Trophoblast cell (in vitro differentiated cells and primary cell): ENCODE results near the gene BPGM.

Experiments used
- DNase-seq, 2 donors: peaks; one replicate each; pipeline ENCODE4 v3.0.0-alpha.2; 2016
- H2AFZ ChIP-seq: 2 replicates; pipeline ENCODE4 v1.6.1; 2013; ENCODE audit warnings: low read length, moderate library complexity, mild to moderate bottlenecking; ENCODE audit not compliant: insufficient read depth, poor library complexity
- H2AK5ac ChIP-seq: 2 replicates; pipeline ENCODE4 v1.6.1; 2013; ENCODE audit warnings: mild to moderate bottlenecking, low read length
- H2BK120ac ChIP-seq: 2 replicates; pipeline ENCODE4 v1.6.1; 2013; ENCODE audit warnings: low read length, mild to moderate bottlenecking, moderate library complexity; ENCODE audit not compliant: insufficient read depth, poor library complexity
- H2BK12ac ChIP-seq: 2 replicates; pipeline ENCODE4 v1.6.1; 2013; ENCODE audit warnings: mild to moderate bottlenecking, low read length, moderate library complexity
- H2BK5ac ChIP-seq: 2 replicates; pipeline ENCODE4 v1.6.1; 2013; ENCODE audit warnings: low read length, low read depth, moderate library complexity, mild to moderate bottlenecking; ENCODE audit not compliant: poor library complexity
- H3K14ac ChIP-seq: 2 replicates; pipeline ENCODE4 v1.6.1; 2013; ENCODE audit warnings: mild to moderate bottlenecking, low read length
- H3K18ac ChIP-seq: 2 replicates; pipeline ENCODE4 v1.6.1; 2013; ENCODE audit warnings: mild to moderate bottlenecking, low read length
- H3K23ac ChIP-seq: 2 replicates; pipeline ENCODE4 v1.6.1; 2013; ENCODE audit warnings: low read length
- H3K27ac ChIP-seq: 2 replicates; pipeline ENCODE4 v1.5.1; 2013; ENCODE audit warnings: low read depth, mild to moderate bottlenecking, inconsistent platforms, low read length, moderate library complexity
- H3K27me3 ChIP-seq: 2 replicates; pipeline ENCODE4 v1.6.1; 2013; ENCODE audit warnings: inconsistent platforms, mild to moderate bottlenecking, low read length, moderate library complexity; ENCODE audit not compliant: insufficient read depth
- H3K36me3 ChIP-seq, 2 experiments: 1 replicate in 1 of 2; 2 replicates in 1 of 2; pipeline ENCODE4 v1.6.1; 2013; ENCODE audit warnings: low read length in 2 of 2, mild to moderate bottlenecking in 2 of 2, moderate library complexity in 1 of 2; ENCODE audit not compliant: insufficient read depth in 2 of 2, control insufficient read depth in 1 of 2
- H3K4ac ChIP-seq: 2 replicates; pipeline ENCODE4 v1.6.1; 2013; ENCODE audit warnings: low read depth, mild to moderate bottlenecking, low read length, moderate library complexity
- H3K4me1 ChIP-seq, 2 experiments: 1 replicate in 1 of 2; 2 replicates in 1 of 2; pipeline ENCODE4 v1.6.1; 2013; ENCODE audit warnings: low read length in 2 of 2, mild to moderate bottlenecking in 2 of 2, moderate library complexity in 1 of 2; ENCODE audit not compliant: insufficient read depth in 2 of 2, control insufficient read depth in 1 of 2
- H3K4me2 ChIP-seq: 2 replicates; pipeline ENCODE4 v1.6.1; 2013; ENCODE audit warnings: inconsistent platforms, mild to moderate bottlenecking, low read length, moderate library complexity
- H3K4me3 ChIP-seq: 2 replicates; pipeline ENCODE4 v1.5.1; 2013; ENCODE audit warnings: mild to moderate bottlenecking, low read depth, low read length, inconsistent platforms
- H3K79me1 ChIP-seq: one replicate; pipeline ENCODE4 v1.6.1; 2013; ENCODE audit warnings: low read length
- H3K79me2 ChIP-seq: 2 replicates; pipeline ENCODE4 v1.6.1; 2013; ENCODE audit warnings: low read length, mild to moderate bottlenecking; ENCODE audit not compliant: control insufficient read depth, insufficient read depth, poor library complexity
- H3K9ac ChIP-seq: 2 replicates; pipeline ENCODE4 v1.6.1; 2013; ENCODE audit warnings: mild to moderate bottlenecking, low read length
- H3K9me3 ChIP-seq: 2 replicates; pipeline ENCODE4 v1.6.1; 2013; ENCODE audit warnings: low read depth, mild to moderate bottlenecking, control low read depth, inconsistent platforms, low read length; ENCODE audit not compliant: insufficient read depth
- H4K12ac ChIP-seq: 2 replicates; pipeline ENCODE4 v1.6.1; 2013; ENCODE audit warnings: low read depth, mild to moderate bottlenecking, low read length, moderate library complexity
- H4K8ac ChIP-seq: 2 replicates; pipeline ENCODE4 v1.6.1; 2013; ENCODE audit warnings: low read depth, mild to moderate bottlenecking, low read length, moderate library complexity
- H4K91ac ChIP-seq: one replicate; pipeline ENCODE4 v1.6.1; 2013; ENCODE audit warnings: low read depth, mild to moderate bottlenecking, low read length, moderate library complexity
- WGBS: extraction: QIAGEN DNeasy Blood & Tissue Kit; methylation state at CpG from one replicate; pipeline ENCODE4 v1.1.7; 2013; ENCODE audit warnings: missing lambda C conversion rate; ENCODE audit not compliant: insufficient read length, insufficient coverage; ENCODE audit errors: extremely low coverage; 5-methylcytosine and 5-hydroxymethylcytosine counted together

BPGM gene

GRCh38 chr7:134649226-134649775, 2.6 kb downstream of the BPGM start:
- Histone ChIP-seq H4K12ac (no peak overlapping the region), H3K23ac (no peak overlapping the region), H3K79me2 (no peaks in the 10 kb centered on the region), H3K4me2 (no peak overlapping the region), H3K9me3 (no peaks in the 10 kb centered on the region), H2BK12ac (no peak overlapping the region), H3K9ac (no peak overlapping the region), H3K4ac (no peak overlapping the region), H3K27me3 (no peaks in the 10 kb centered on the region), H3K4me3 (no peak overlapping the region), H2BK120ac (no peak overlapping the region), H3K14ac (no peak overlapping the region), H3K79me1 (peaks cover 4% of the 10 kb centered on the region), H3K4me1 (no peaks in the 10 kb centered on the region), H3K36me3 (no peaks in the 10 kb centered on the region), H2AK5ac (no peak overlapping the region), H4K91ac (no peak overlapping the region), H2BK5ac (no peak overlapping the region), H4K8ac (no peak overlapping the region), H2AFZ (no peak overlapping the region), H3K18ac (no peak overlapping the region), H3K27ac (no peak overlapping the region)
- DNase-seq: peak; percentile 13 to 74
- no CpG with 5 or more reads among the region's 3 CpGs for WGBS

DNA sequence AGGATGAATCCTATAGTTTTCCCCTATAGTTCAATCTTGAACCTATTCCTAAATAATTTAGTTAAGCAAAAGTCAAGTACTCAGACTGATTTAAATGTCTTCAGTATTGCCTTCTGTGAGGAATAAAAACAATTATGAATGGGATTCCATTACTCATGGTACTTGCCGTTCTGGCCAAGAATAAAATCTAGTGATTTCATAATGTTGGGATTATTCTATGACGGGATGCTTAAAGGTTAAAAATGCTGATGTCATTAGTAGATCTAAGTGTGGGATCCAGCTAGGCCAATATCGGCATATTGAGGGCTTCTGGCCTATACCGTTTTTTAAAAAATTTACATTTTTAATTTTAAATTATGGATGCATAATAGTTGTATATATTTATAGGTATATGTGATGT, 5.3 kb downstream of the BPGM start:
- no peak overlapping the region for H2BK120ac ChIP-seq
- H3K9me3 ChIP-seq: no peaks in the 10 kb centered on the region
- H2BK5ac ChIP-seq: no peak overlapping the region
- peaks cover 1% of the 10 kb centered on the region for H3K79me1 ChIP-seq
- no peak overlapping the region for H4K91ac ChIP-seq
- no peak overlapping the region for H2AFZ ChIP-seq
- WGBS: no CpG with 5 or more reads among the region's 4 CpGs
- H2AK5ac ChIP-seq: no peak overlapping the region
- H3K4ac ChIP-seq: no peak overlapping the region
- H2BK12ac ChIP-seq: no peak overlapping the region
- H3K79me2 ChIP-seq: no peaks in the 10 kb centered on the region
- H3K9ac ChIP-seq: no peak overlapping the region
- H3K4me1 ChIP-seq: no peaks in the 10 kb centered on the region
- no peak overlapping the region for H4K12ac ChIP-seq
- H3K14ac ChIP-seq: no peak overlapping the region
- H3K18ac ChIP-seq: no peak overlapping the region
- H3K27ac ChIP-seq: no peak overlapping the region
- no peak overlapping the region for H4K8ac ChIP-seq
- no peak overlapping the region for H3K23ac ChIP-seq
- no peak overlapping the region for H3K4me3 ChIP-seq
- no peak for DNase-seq
- no peaks in the 10 kb centered on the region for H3K36me3 ChIP-seq
- H3K27me3 ChIP-seq: no peaks in the 10 kb centered on the region
- no peak overlapping the region for H3K4me2 ChIP-seq

- no CpG with 5 or more reads among the region's 4 CpGs for WGBS
- no peak overlapping the region for H3K4me2 ChIP-seq
These were observed 7.6 kb downstream of the BPGM start for GRCh38 chr7:134654104-134654775.

DNA sequence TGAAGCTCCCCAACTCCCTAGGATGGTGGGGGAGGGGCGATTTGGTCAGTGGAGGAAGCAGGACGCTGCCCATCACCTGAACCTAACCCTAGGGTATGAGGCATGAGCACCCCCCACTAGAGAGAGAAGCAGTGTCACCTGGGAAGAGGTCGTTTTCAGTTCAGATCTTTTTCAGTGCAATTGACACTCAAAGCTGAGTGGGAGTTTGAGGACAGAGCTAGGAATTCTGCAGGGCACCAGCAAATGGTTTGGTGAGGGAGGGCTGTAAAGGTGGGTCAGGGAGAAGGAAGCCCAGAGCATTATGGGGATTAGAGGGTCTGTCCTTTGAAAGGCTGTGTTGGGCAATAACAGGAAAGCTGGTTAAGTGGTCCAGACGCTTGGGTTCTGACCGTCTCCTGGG, 10.9 kb downstream of the BPGM start:
- H2AK5ac ChIP-seq: no peak overlapping the region
- H2BK5ac ChIP-seq: no peak overlapping the region
- no peak overlapping the region for H2AFZ ChIP-seq
- H3K9me3 ChIP-seq: no peaks in the 10 kb centered on the region
- no peak overlapping the region for H2BK120ac ChIP-seq
- H3K14ac ChIP-seq: no peak overlapping the region
- H3K79me2 ChIP-seq: no peaks in the 10 kb centered on the region
- H3K18ac ChIP-seq: no peak overlapping the region
- no peak overlapping the region for H3K4me2 ChIP-seq
- H4K12ac ChIP-seq: no peak overlapping the region
- H3K23ac ChIP-seq: peak overlapping the region; percentile 29
- H3K27me3 ChIP-seq: no peaks in the 10 kb centered on the region
- peaks cover 4 to 8% of the 10 kb centered on the region in 2 experiments for H3K4me1 ChIP-seq
- H3K27ac ChIP-seq: no peak overlapping the region
- no peak overlapping the region for H2BK12ac ChIP-seq
- H3K4me3 ChIP-seq: no peak overlapping the region
- peaks cover 0 to 1% of the 10 kb centered on the region in 2 experiments for H3K36me3 ChIP-seq
- no peak overlapping the region for H3K9ac ChIP-seq
- no peak overlapping the region for H4K91ac ChIP-seq
- H3K4ac ChIP-seq: no peak overlapping the region
- H4K8ac ChIP-seq: no peak overlapping the region
- DNase-seq: no peak
- H3K79me1 ChIP-seq: no peaks in the 10 kb centered on the region
- no CpG with 5 or more reads among the region's 5 CpGs for WGBS

More at GRCh38 chr7:134654104-134654775, 7.6 kb downstream of the BPGM start:
- Histone ChIP-seq H3K4me1 (peaks cover 0 to 4% of the 10 kb centered on the region in 2 experiments), H2BK120ac (no peak overlapping the region), H3K27me3 (no peaks in the 10 kb centered on the region), H2AK5ac (no peak overlapping the region), H3K4me3 (no peak overlapping the region), H3K4ac (no peak overlapping the region), H4K8ac (no peak overlapping the region), H3K36me3 (no peaks in the 10 kb centered on the region), H3K79me2 (no peaks in the 10 kb centered on the region), H2AFZ (no peak overlapping the region), H3K79me1 (no peaks in the 10 kb centered on the region), H4K12ac (no peak overlapping the region), H4K91ac (no peak overlapping the region), H2BK5ac (no peak overlapping the region), H3K23ac (no peak overlapping the region), H2BK12ac (no peak overlapping the region), H3K27ac (no peak overlapping the region), H3K9me3 (no peaks in the 10 kb centered on the region), H3K14ac (no peak overlapping the region), H3K18ac (no peak overlapping the region), H3K9ac (no peak overlapping the region)
- DNase-seq: peak; percentile 41 to 87
